PC-9 (cell line): ENCODE results near the gene DOCK4. TPM values are rescaled to one million over a fixed set of nuclear protein-coding genes. Genes with fewer than 3 reads are reported as not detected.
A peak's percentile ranks its signal among the peaks of the same experiment; 100 is the strongest.

Source experiments
- BruUV-seq: library from RNA; stranded (reverse); fragments of 400-500 nt; replicated peaks from 2 replicates; lab custom pipeline; 2021; lab: Mats Ljungman, UMichigan
- CTCF ChIA-PET: fragments of 300-600 bp; sonication (Branson Sonifier 250); formaldehyde crosslinking; loops from one replicate; lab custom pipeline; 2022; ENCODE audit warnings: antibody characterized with exemption; lab: Charles Lee
- POLR2A ChIA-PET: fragments of 300-600 bp; sonication (Branson Sonifier 250); formaldehyde crosslinking; loops from one replicate; lab custom pipeline; 2022; ENCODE audit warnings: antibody characterized with exemption; ENCODE audit not compliant: unreplicated experiment; lab: Charles Lee
- DNase-seq, 2 experiments: peaks; one replicate each; pipeline versions ENCODE4 v3.0.0 to v3.0.0-alpha.2; 2015 to 2022; ENCODE audit warnings: mixed read lengths in 1 of 2
- H2AFZ ChIP-seq: fragments of 200-600 bp; sonication (generic); 2 replicates; pipeline ENCODE4 v1.8.1; 2017; ENCODE audit warnings: antibody characterized with exemption
- H3F3A ChIP-seq: fragments of 200-600 bp; sonication (generic); 2 replicates; pipeline ENCODE4 v1.8.1; 2017; ENCODE audit warnings: antibody characterized with exemption, mild to moderate bottlenecking, low read depth; ENCODE audit not compliant: insufficient read depth
- H3K27ac ChIP-seq: fragments of 200-600 bp; sonication (generic); 2 replicates; pipeline ENCODE4 v1.6.1; 2016; ENCODE audit warnings: mixed run types
- H3K27me3 ChIP-seq: fragments of 200-600 bp; sonication (generic); 2 replicates; pipeline ENCODE4 v1.6.1; 2016; ENCODE audit warnings: low read depth, mixed run types; ENCODE audit not compliant: insufficient read depth
- H3K36me3 ChIP-seq: fragments of 200-600 bp; sonication (generic); 2 replicates; pipeline ENCODE4 v1.6.1; 2016; ENCODE audit warnings: low read depth, mixed run types
- H3K4me1 ChIP-seq: fragments of 200-600 bp; sonication (generic); replicated peaks from 2 replicates; pipeline ENCODE4 v1.6.1; 2016; ENCODE audit warnings: mixed run types; ENCODE audit not compliant: insufficient read depth
- H3K4me2 ChIP-seq: fragments of 200-600 bp; sonication (generic); 2 replicates; pipeline ENCODE4 v1.6.1; 2017; ENCODE audit warnings: mixed run types
- H3K4me3 ChIP-seq: fragments of 200-600 bp; sonication (generic); 2 replicates; pipeline ENCODE4 v1.6.1; 2016; ENCODE audit warnings: mixed run types
- H3K79me2 ChIP-seq: fragments of 200-600 bp; sonication (generic); 2 replicates; pipeline ENCODE4 v1.6.1; 2017; ENCODE audit warnings: low read depth, mixed run types
- H3K9me2 ChIP-seq: fragments of 200-600 bp; sonication (generic); 2 replicates; pipeline ENCODE4 v1.8.1; 2017; ENCODE audit warnings: mild to moderate bottlenecking; ENCODE audit not compliant: insufficient read depth
- H3K9me3 ChIP-seq: fragments of 200-600 bp; sonication (generic); 2 replicates; pipeline ENCODE4 v1.8.1; 2016; ENCODE audit warnings: low read depth; ENCODE audit not compliant: insufficient read depth
- H4K20me1 ChIP-seq: fragments of 200-600 bp; sonication (generic); 2 replicates; pipeline ENCODE4 v1.8.1; 2017; ENCODE audit not compliant: insufficient read depth
- EZH2 ChIP-seq: fragments of 200-600 bp; sonication (generic); IDR thresholded peaks from 2 replicates; pipeline ENCODE4 v1.8.0; 2017; ENCODE audit warnings: antibody characterized with exemption, low read depth
- intact Hi-C: fragments of 100-400 bp; cut with micrococcal nuclease; formaldehyde crosslinking; loops from one replicate; pipeline ENCODE4 v1.10.0; 2022; ENCODE audit not compliant: unreplicated experiment
- total RNA-seq: library from RNA; stranded (reverse); gene quantifications from 2 replicates; pipeline ENCODE4 v1.2.3, GENCODE V29; 2021
- TF ChIP-seq, protein P1 (sequence below): fragments of 200-600 bp; sonication (generic); conservative IDR thresholded peaks from 2 replicates; pipeline ENCODE4 v1.6.1; 2017; ENCODE audit warnings: mixed run types, antibody characterized with exemption, mild to moderate bottlenecking, moderate library complexity

The DOCK4 gene
- total RNA-seq, 1 experiment from 2014 or later = 0.98 TPM

DNA sequence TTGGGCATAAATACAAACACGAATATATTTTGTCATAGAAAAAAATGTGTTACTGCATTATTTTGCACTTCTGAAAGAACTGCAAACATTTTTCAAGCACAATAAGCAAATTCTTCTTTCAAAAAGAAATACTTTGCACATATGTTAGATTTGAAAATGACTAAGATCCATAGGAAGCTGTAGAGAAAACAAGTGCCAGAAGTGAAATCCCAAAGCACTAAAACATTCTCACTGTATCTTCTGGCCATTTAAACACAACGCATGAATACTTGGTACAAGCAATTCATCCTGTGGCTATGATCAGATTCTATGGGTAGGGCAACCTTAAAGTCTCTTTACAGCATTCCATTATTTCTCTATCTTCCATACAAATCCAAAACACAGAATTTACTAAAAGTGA, 418.5 kb downstream of the DOCK4 start:
- Histone ChIP-seq H3K27me3 (no peaks in the 10 kb centered on the region), H3K4me2 (no peak overlapping the region), H3K4me1 (peaks cover 14% of the 10 kb centered on the region), H3K27ac (no peak overlapping the region), H4K20me1 (no peaks in the 10 kb centered on the region), H3K9me2 (no peaks in the 10 kb centered on the region), H3F3A (no peaks in the 10 kb centered on the region), H3K9me3 (no peaks in the 10 kb centered on the region), H3K4me3 (no peak overlapping the region), H2AFZ (no peak overlapping the region), H3K36me3 (no peaks in the 10 kb centered on the region), H3K79me2 (no peaks in the 10 kb centered on the region)
- BruUV-seq = no TSS peak
- CTCF ChIA-PET = no interaction called here
- POLR2A ChIA-PET = no interaction called here
- intact Hi-C loops = no loop called here
- TF ChIP-seq EZH2 = no peak
- TF ChIP-seq, protein P1, sequence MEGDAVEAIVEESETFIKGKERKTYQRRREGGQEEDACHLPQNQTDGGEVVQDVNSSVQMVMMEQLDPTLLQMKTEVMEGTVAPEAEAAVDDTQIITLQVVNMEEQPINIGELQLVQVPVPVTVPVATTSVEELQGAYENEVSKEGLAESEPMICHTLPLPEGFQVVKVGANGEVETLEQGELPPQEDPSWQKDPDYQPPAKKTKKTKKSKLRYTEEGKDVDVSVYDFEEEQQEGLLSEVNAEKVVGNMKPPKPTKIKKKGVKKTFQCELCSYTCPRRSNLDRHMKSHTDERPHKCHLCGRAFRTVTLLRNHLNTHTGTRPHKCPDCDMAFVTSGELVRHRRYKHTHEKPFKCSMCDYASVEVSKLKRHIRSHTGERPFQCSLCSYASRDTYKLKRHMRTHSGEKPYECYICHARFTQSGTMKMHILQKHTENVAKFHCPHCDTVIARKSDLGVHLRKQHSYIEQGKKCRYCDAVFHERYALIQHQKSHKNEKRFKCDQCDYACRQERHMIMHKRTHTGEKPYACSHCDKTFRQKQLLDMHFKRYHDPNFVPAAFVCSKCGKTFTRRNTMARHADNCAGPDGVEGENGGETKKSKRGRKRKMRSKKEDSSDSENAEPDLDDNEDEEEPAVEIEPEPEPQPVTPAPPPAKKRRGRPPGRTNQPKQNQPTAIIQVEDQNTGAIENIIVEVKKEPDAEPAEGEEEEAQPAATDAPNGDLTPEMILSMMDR = no peak
- no peak for DNase-seq

DNA sequence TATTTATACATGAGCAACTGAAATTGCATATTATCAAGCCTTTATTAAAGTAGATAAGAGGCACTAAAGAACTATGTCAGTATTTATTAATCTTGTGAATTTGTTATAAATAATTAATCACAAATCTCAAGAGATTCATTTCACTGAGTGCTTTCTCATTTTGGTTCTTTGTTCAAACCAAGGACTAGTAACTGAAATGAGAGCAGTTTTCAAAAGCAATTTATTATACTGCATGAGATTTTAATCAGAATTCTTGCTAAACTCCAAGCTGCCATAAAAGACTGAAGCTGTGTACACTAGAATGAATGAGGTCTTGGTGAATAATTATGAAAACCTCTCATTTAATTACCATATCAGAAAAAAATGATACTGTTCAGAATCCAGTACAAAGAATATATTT, 419.1 kb downstream of the DOCK4 start:
- intact Hi-C loops = no loop called here
- no TSS peak for BruUV-seq
- no peak overlapping the region for H3K4me2 ChIP-seq

DNA sequence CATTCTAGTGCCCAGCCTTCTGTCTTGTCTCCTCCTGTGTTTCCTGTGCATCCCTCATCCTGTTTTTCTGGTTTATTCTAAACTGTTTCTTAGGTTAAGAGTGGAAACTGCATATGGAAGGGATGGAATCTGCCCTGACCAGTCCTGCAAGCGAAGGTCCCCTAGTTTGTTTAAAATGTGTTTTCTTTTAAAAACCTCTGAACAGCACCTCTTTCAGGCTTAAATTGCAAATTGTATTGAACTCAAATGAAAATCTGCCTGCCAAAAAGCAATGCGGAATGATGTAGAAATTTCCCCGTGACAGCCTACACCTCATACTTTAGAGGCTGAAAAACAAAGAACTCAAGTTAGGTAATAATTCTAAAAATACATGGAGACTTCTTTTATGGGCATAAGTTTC, 421.1 kb downstream of the DOCK4 start:
- Histone ChIP-seq H3K27me3 (no peaks in the 10 kb centered on the region), H4K20me1 (no peaks in the 10 kb centered on the region), H3K79me2 (no peaks in the 10 kb centered on the region), H3K4me1 (peaks cover 14% of the 10 kb centered on the region), H3K9me2 (no peaks in the 10 kb centered on the region), H3K27ac (no peak overlapping the region), H3K4me2 (peak overlapping the region; percentile 21; the same call in 1 of the 2 replicates), H2AFZ (no peak overlapping the region), H3K9me3 (no peaks in the 10 kb centered on the region), H3F3A (no peaks in the 10 kb centered on the region), H3K36me3 (no peaks in the 10 kb centered on the region), H3K4me3 (no peak overlapping the region)
- peak in 1 of 2 experiments; percentile 7 for DNase-seq
- intact Hi-C loops = no loop called here
- CTCF ChIA-PET = no interaction called here
- POLR2A ChIA-PET = no interaction called here
- no TSS peak for BruUV-seq
- no peak for TF ChIP-seq EZH2
- TF ChIP-seq, protein P1 = no peak

More for the DNA sequence above, 419.1 kb downstream of the DOCK4 start:
- no peak overlapping the region for H3K4me3 ChIP-seq
- H3K27me3 ChIP-seq = no peaks in the 10 kb centered on the region
- no peak overlapping the region for H3K27ac ChIP-seq
- H3K36me3 ChIP-seq = no peaks in the 10 kb centered on the region
- POLR2A ChIA-PET = no interaction called here
- DNase-seq = no peak
- H2AFZ ChIP-seq = no peak overlapping the region
- H3K9me3 ChIP-seq = no peaks in the 10 kb centered on the region
- CTCF ChIA-PET = no interaction called here
- no peaks in the 10 kb centered on the region for H4K20me1 ChIP-seq
- H3K9me2 ChIP-seq = no peaks in the 10 kb centered on the region
- no peaks in the 10 kb centered on the region for H3K79me2 ChIP-seq
- no peaks in the 10 kb centered on the region for H3F3A ChIP-seq
- TF ChIP-seq EZH2 = no peak
- TF ChIP-seq, protein P1 = no peak
- peaks cover 14% of the 10 kb centered on the region for H3K4me1 ChIP-seq
